Measurements from ENCODE around the gene HPS4. TPM values are rescaled to one million over a fixed set of nuclear protein-coding genes. Genes with fewer than 3 reads are reported as not detected.

HPS4 gene
- total and polyA plus RNA-seq, 10 of the 15 experiments (the other 5 are each of a cell fraction or from before 2014, with no cell fraction given): 11.7 to 36.7 (median 30.8) TPM

- 75% methylated on average over 6 of the region's 6 CpGs for WGBS (ENCODE audit: insufficient coverage, insufficient replicate concordance, low lambda C conversion rate, missing lambda C conversion rate)
- BruUV-seq (replicated peaks): no TSS peak
- H3K4me3 ChIP-seq: peak overlapping the region; percentile 97
- peak overlapping the region; percentile 88 for H3K27ac ChIP-seq (ENCODE audit: control insufficient read depth, insufficient read depth)
- ATAC-seq: no peak
- in situ Hi-C loops (cut with MboI) (no loop called here), intact Hi-C loops (cut with micrococcal nuclease; ENCODE audit: unreplicated experiment) (loop anchor here (5.0 kb wide), 1 partner anchor 49 kb away; no protein-coding TSS in a partner anchor)
- peaks cover 29% of the 10 kb centered on the region for H3K4me1 ChIP-seq (ENCODE audit: control insufficient read depth, insufficient read depth, low read length)
- H2AFZ ChIP-seq (ENCODE audit: control insufficient read depth, low read depth, low read length): no peak overlapping the region
- ChIA-PET SMC1A (ENCODE audit: uncharacterized antibody, unreplicated experiment) (interaction anchor here (0.7 to 4.3 kb wide), 11 partner anchors 8 to 193 kb away, joined by 3 to 17 read pairs (median 3); no protein-coding TSS in a partner anchor), CTCF (interaction anchor here (1.2 to 7.1 kb wide), 9 partner anchors 12 to 191 kb away, joined by 3 to 47 read pairs (median 7); no protein-coding TSS in a partner anchor), POLR2A (interaction anchor here (1.0 to 3.6 kb wide), 4 partner anchors 31 to 185 kb away, joined by 3 to 18 read pairs (median 6); partner anchors contain the start of gene TFIP11), RAD21 (ENCODE audit: unreplicated experiment) (interaction anchor here (0.9 to 2.4 kb wide), 6 partner anchors 20 to 191 kb away, joined by 3 to 7 read pairs (median 4); no protein-coding TSS in a partner anchor)
- H3K9me3 ChIP-seq (replicated peaks; ENCODE audit: control insufficient read depth, insufficient read depth, low read length): no peaks in the 10 kb centered on the region
- DNase-seq (ENCODE audit: low read depth, low spot score): no peak
- H3K36me3 ChIP-seq (ENCODE audit: control insufficient read depth in 2 of 2, insufficient read depth in 2 of 2, low read length in 1 of 2): peaks cover 0 to 3% of the 10 kb centered on the region in 2 experiments; a peak in 2 of 4 replicates
- peak overlapping the region; percentile 84 for H3K9ac ChIP-seq (ENCODE audit: control insufficient read depth, insufficient read depth, low read length)
- no peaks in the 10 kb centered on the region for H4K20me1 ChIP-seq (ENCODE audit: control insufficient read depth, insufficient read depth)
- no peak for FAIRE-seq
- H3K4me2 ChIP-seq (ENCODE audit: control insufficient read depth, insufficient read depth): peak overlapping the region; percentile 97
- H3K79me2 ChIP-seq (ENCODE audit: control insufficient read depth, insufficient read depth, low read length): peaks cover 63% of the 10 kb centered on the region
- H3K27me3 ChIP-seq (replicated peaks in 1 of 2; ENCODE audit: control insufficient read depth in 2 of 2, insufficient read depth in 2 of 2, low read length in 1 of 2): no peaks in the 10 kb centered on the region
- TF ChIP-seq CREB1 (IDR thresholded peaks at IDR 0.05; ENCODE audit: low read depth): no peak
- no peak for TF ChIP-seq ZNF592 (IDR thresholded peaks at IDR 0.05)
- no peak for TF ChIP-seq KLF5 (IDR thresholded peaks at IDR 0.05; ENCODE audit: partially characterized antibody)
- no peak for TF ChIP-seq JUNB (IDR thresholded peaks at IDR 0.05)
- TF ChIP-seq NR2C1 (IDR thresholded peaks at IDR 0.05): no peak
- no peak for TF ChIP-seq RELA (IDR thresholded peaks at IDR 0.05; ENCODE audit: borderline replicate concordance, partially characterized antibody)
- no peak for TF ChIP-seq SKIL (IDR thresholded peaks at IDR 0.05; ENCODE audit: low read depth, poor library complexity, severe bottlenecking)
- no peak for TF ChIP-seq IKZF1 (conservative IDR thresholded peaks at IDR 0.05)
- TF ChIP-seq E2F4 (IDR thresholded peaks at IDR 0.05; ENCODE audit: low read depth, low read length): no peak
- TF ChIP-seq IKZF2 (IDR thresholded peaks at IDR 0.05): no peak
- no peak for TF ChIP-seq KDM1A (IDR thresholded peaks at IDR 0.05; ENCODE audit: borderline replicate concordance)
- no peak for TF ChIP-seq USF2 (IDR thresholded peaks at IDR 0.05; ENCODE audit: borderline replicate concordance, low read depth, low read length)
- no peak for TF ChIP-seq ATF2 (IDR thresholded peaks at IDR 0.05; ENCODE audit: low read length)
- TF ChIP-seq TCF7 (IDR thresholded peaks at IDR 0.05; ENCODE audit: borderline replicate concordance): no peak
These were observed 2.4 kb downstream of the HPS4 start for GRCh38 chr22:26481112-26481693.

Data from GM12878 (cell line).